Astrocyte (in vitro differentiated cells and primary cell): ENCODE data around the gene S100PBP.

Experiments
- EZH2 ChIP-seq: IDR thresholded peaks from 2 replicates; pipeline ENCODE4 v1.6.1; 2012; ENCODE audit warnings: mild to moderate bottlenecking, low read length, inconsistent platforms; ENCODE audit not compliant: insufficient read depth
- TF ChIP-seq, protein P1 (sequence below): IDR thresholded peaks from 2 replicates; pipeline ENCODE4 v1.5.1; 2011; ENCODE audit warnings: low read depth, mild to moderate bottlenecking, inconsistent platforms, low read length, moderate library complexity; ENCODE audit not compliant: insufficient read depth

DNA sequence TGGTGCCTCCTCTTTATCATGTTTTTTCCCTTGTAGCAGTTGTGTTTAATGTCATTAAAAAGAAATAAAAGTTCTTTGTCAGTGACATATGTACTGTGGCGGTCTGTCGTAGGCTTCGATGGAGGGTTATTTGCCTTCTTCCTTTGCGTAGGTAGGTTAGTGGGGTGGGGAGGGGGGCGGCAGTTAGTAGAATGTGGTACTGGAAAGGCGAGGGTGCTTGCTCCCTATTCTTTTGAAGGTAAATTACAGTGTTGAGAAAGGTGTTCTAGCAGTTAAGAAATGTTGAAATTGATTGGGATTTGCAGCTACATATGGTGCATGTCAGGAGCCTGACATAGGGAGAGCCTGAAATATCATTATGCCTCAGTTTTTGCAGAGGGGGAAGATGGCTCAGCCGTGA is 41.3 kb downstream of the S100PBP start:
- TF ChIP-seq, protein P1, sequence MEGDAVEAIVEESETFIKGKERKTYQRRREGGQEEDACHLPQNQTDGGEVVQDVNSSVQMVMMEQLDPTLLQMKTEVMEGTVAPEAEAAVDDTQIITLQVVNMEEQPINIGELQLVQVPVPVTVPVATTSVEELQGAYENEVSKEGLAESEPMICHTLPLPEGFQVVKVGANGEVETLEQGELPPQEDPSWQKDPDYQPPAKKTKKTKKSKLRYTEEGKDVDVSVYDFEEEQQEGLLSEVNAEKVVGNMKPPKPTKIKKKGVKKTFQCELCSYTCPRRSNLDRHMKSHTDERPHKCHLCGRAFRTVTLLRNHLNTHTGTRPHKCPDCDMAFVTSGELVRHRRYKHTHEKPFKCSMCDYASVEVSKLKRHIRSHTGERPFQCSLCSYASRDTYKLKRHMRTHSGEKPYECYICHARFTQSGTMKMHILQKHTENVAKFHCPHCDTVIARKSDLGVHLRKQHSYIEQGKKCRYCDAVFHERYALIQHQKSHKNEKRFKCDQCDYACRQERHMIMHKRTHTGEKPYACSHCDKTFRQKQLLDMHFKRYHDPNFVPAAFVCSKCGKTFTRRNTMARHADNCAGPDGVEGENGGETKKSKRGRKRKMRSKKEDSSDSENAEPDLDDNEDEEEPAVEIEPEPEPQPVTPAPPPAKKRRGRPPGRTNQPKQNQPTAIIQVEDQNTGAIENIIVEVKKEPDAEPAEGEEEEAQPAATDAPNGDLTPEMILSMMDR: no peak
- TF ChIP-seq EZH2: no peak
